HepG2 (cell line): ENCODE data around the gene TRIP6. TPM values are rescaled to one million over a fixed set of nuclear protein-coding genes. Genes with fewer than 3 reads are reported as not detected.
A peak's percentile ranks its signal among the peaks of the same experiment; 100 is the strongest.

Experiments used
- AGO2 ChIP-seq: fragments of 200-400 bp; formaldehyde crosslinking; optimal IDR thresholded peaks from 2 replicates; pipeline ENCODE3; 2017; ENCODE audit warnings: mild to moderate bottlenecking, low read depth, low read length, moderate library complexity
- AHR ChIP-seq: IDR thresholded peaks from 2 replicates; pipeline ENCODE4 v1.6.1; 2018; ENCODE audit warnings: missing genetic modification reagents, missing compliant biosample characterization
- ASH2L ChIP-seq: fragments of 300-600, 200-600 bp; sonication (generic); IDR thresholded peaks from 2 replicates; pipeline ENCODE4 v1.7.0; 2017; ENCODE audit warnings: low read depth, mild to moderate bottlenecking, moderate library complexity, mixed read lengths, low read length; ENCODE audit not compliant: insufficient read length
- CHD2 ChIP-seq: IDR thresholded peaks from 2 replicates; pipeline ENCODE4 v1.6.1; 2011; ENCODE audit warnings: low read depth, low read length, improper control_type of control experiment
- ESRRA ChIP-seq: sonication (generic); formaldehyde crosslinking; IDR thresholded peaks from 2 replicates; pipeline ENCODE4 v1.5.1; 2020; ENCODE audit warnings: mild to moderate bottlenecking, low read depth, missing genetic modification reagents
- GFI1 ChIP-seq: sonication (generic); formaldehyde crosslinking; IDR thresholded peaks from 2 replicates; pipeline ENCODE4 v1.5.0; 2020; ENCODE audit warnings: missing genetic modification reagents, mild to moderate bottlenecking, borderline replicate concordance
- HOXA5 ChIP-seq: sonication (generic); formaldehyde crosslinking; IDR thresholded peaks from 2 replicates; pipeline ENCODE4 v1.4.0; 2020; ENCODE audit warnings: missing genetic modification reagents
- IRX3 ChIP-seq: sonication (generic); formaldehyde crosslinking; IDR thresholded peaks from 2 replicates; pipeline ENCODE4 v1.8.1; 2023; ENCODE audit warnings: mild to moderate bottlenecking, low read depth, missing genetic modification reagents, borderline replicate concordance
- KDM5A ChIP-seq: fragments of 200-600 bp; sonication (generic); IDR thresholded peaks from 2 replicates; pipeline ENCODE4 v1.7.0; 2018; ENCODE audit warnings: antibody characterized with exemption, mild to moderate bottlenecking, low read length, borderline replicate concordance
- NCOA2 ChIP-seq: sonication (generic); formaldehyde crosslinking; IDR thresholded peaks from 2 replicates; pipeline ENCODE4 v1.8.0; 2022; ENCODE audit warnings: inconsistent platforms
- NCOR1 ChIP-seq: fragments of 200-600 bp; sonication (generic); IDR thresholded peaks from 2 replicates; pipeline ENCODE4 v1.7.0; 2017; ENCODE audit warnings: antibody characterized with exemption, low read length, borderline replicate concordance
- RARA ChIP-seq: IDR thresholded peaks from 2 replicates; pipeline ENCODE4 v1.6.1; 2016; ENCODE audit warnings: missing genetic modification reagents, missing compliant biosample characterization
- SRSF9 ChIP-seq: fragments of 200-400 bp; formaldehyde crosslinking; IDR thresholded peaks from 2 replicates; pipeline ENCODE4 v1.6.1; 2018; ENCODE audit warnings: borderline replicate concordance, mild to moderate bottlenecking, low read depth, low read length; ENCODE audit not compliant: insufficient read depth, poor library complexity, severe bottlenecking
- STAT5B ChIP-seq: sonication (generic); formaldehyde crosslinking; IDR thresholded peaks from 2 replicates; pipeline ENCODE4 v1.4.0; 2020; ENCODE audit warnings: missing genetic modification reagents
- ZEB1 ChIP-seq: IDR thresholded peaks from 2 replicates; pipeline ENCODE4 v1.6.1; 2012; ENCODE audit warnings: mild to moderate bottlenecking, low read depth, inconsistent platforms; ENCODE audit not compliant: insufficient replicate concordance
- ZNF558 ChIP-seq: sonication (generic); formaldehyde crosslinking; IDR thresholded peaks from 2 replicates; pipeline ENCODE4 v1.9.0; 2022; ENCODE audit warnings: mild to moderate bottlenecking, missing genetic modification reagents, borderline replicate concordance
- ZNF563 ChIP-seq: sonication (generic); formaldehyde crosslinking; IDR thresholded peaks from 2 replicates; pipeline ENCODE4 v1.8.0; 2022; ENCODE audit warnings: mild to moderate bottlenecking, moderate library complexity, missing genetic modification reagents
- ZNF687 ChIP-seq: sonication (generic); formaldehyde crosslinking; IDR thresholded peaks from 2 replicates; pipeline ENCODE4 v1.5.1; 2020; ENCODE audit warnings: mild to moderate bottlenecking, missing genetic modification reagents, moderate library complexity
- ZNF724P ChIP-seq: sonication (generic); formaldehyde crosslinking; IDR thresholded peaks from 2 replicates; pipeline ENCODE4 v1.8.0; 2022; ENCODE audit warnings: missing genetic modification reagents, borderline replicate concordance
- ZNF879 ChIP-seq: sonication (generic); formaldehyde crosslinking; IDR thresholded peaks from 2 replicates; pipeline ENCODE4 v1.8.1; 2023; ENCODE audit warnings: missing genetic modification reagents
- polyA plus RNA-seq, 8 experiments: library from polyadenylated mRNA; depleted of rRNA in 3 of 8; stranded (reverse) in 7 of 8; unstranded in 1 of 8; fragments of >200 nt; fragmentation: Illumina TruSeq in 4 of 8; extraction: Trizol in 4 of 8; gene quantifications; 2 replicates each; pipeline versions ENCODE4 v1.2.1 to v1.2.3, GENCODE V29; 2011 to 2016; ENCODE audit warnings: low read depth in 4 of 8, missing spikeins in 1 of 8, mixed read lengths in 1 of 8; ENCODE audit not compliant: insufficient read depth in 1 of 8
- total RNA-seq, 5 experiments: library from RNA; depleted of rRNA; stranded (reverse); fragments of >200 nt; fragmentation: Illumina TruSeq; extraction: Trizol; gene quantifications; 2 replicates each; pipeline ENCODE4 v1.2.3, GENCODE V29; 2016; ENCODE audit warnings: low read depth in 1 of 5
- TF ChIP-seq, protein P1 (sequence below): sonication (generic); formaldehyde crosslinking; IDR thresholded peaks from 2 replicates; pipeline ENCODE4 v1.4.0; 2020; ENCODE audit warnings: missing genetic modification reagents, borderline replicate concordance
- TF ChIP-seq, protein P2 (sequence below): IDR thresholded peaks from 2 replicates; pipeline ENCODE4 v1.6.1; 2016; ENCODE audit warnings: mild to moderate bottlenecking

Gene TRIP6
- total and polyA plus RNA-seq, 2 of the 13 experiments (the other 11 are each of a cell fraction or from before 2014, with no cell fraction given): 0.34 to 0.38 TPM

DNA sequence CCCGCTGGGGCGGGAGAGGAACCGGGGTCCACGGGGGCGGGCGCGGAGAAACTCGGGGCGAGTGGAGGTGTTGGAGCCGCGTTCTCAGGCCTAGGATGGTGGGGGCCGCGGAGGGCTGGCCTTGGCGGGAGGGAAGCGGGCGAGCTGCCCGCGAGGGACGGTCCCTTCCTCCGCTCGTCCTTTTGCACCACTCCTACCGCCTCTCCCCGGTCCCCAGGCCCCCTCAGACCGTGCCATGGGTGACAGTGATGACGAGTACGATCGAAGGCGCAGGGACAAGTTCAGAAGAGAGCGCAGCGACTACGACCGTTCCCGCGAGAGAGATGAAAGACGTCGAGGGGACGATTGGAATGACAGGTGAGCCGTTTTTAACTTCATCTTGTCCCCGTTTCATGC lies 8.2 kb downstream of the TRIP6 start (continued):
- 0 out of 2 replicates have a peak, but pooled peaks have one; percentile 11 for TF ChIP-seq ZNF687 (CRISPR knock-in tag)
- peak; percentile 64; the same call in 1 of the 2 replicates for TF ChIP-seq AHR
- peak; percentile 89 for TF ChIP-seq CHD2
- peak; percentile 73 for TF ChIP-seq ASH2L
- TF ChIP-seq ZNF724P (CRISPR knock-in tag): 0 out of 2 replicates have a peak, but pooled peaks have one; percentile 26
- TF ChIP-seq NCOR1: 0 out of 2 replicates have a peak, but pooled peaks have one; percentile 25
- no peak for TF ChIP-seq IRX3 (CRISPR knock-in tag)
- TF ChIP-seq KDM5A: peak; percentile 33; the same call in 1 of the 2 replicates
- TF ChIP-seq, protein P1, sequence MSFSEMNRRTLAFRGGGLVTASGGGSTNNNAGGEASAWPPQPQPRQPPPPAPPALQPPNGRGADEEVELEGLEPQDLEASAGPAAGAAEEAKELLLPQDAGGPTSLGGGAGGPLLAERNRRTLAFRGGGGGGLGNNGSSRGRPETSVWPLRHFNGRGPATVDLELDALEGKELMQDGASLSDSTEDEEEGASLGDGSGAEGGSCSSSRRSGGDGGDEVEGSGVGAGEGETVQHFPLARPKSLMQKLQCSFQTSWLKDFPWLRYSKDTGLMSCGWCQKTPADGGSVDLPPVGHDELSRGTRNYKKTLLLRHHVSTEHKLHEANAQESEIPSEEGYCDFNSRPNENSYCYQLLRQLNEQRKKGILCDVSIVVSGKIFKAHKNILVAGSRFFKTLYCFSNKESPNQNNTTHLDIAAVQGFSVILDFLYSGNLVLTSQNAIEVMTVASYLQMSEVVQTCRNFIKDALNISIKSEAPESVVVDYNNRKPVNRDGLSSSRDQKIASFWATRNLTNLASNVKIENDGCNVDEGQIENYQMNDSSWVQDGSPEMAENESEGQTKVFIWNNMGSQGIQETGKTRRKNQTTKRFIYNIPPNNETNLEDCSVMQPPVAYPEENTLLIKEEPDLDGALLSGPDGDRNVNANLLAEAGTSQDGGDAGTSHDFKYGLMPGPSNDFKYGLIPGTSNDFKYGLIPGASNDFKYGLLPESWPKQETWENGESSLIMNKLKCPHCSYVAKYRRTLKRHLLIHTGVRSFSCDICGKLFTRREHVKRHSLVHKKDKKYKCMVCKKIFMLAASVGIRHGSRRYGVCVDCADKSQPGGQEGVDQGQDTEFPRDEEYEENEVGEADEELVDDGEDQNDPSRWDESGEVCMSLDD (CRISPR knock-in tag): 0 out of 2 replicates have a peak, but pooled peaks have one; percentile 10
- TF ChIP-seq, protein P2, sequence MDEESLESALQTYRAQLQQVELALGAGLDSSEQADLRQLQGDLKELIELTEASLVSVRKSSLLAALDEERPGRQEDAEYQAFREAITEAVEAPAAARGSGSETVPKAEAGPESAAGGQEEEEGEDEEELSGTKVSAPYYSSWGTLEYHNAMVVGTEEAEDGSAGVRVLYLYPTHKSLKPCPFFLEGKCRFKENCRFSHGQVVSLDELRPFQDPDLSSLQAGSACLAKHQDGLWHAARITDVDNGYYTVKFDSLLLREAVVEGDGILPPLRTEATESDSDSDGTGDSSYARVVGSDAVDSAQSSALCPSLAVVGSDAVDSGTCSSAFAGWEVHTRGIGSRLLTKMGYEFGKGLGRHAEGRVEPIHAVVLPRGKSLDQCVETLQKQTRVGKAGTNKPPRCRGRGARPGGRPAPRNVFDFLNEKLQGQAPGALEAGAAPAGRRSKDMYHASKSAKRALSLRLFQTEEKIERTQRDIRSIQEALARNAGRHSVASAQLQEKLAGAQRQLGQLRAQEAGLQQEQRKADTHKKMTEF (CRISPR knock-in tag): 0 out of 2 replicates have a peak, but pooled peaks have one; percentile 0
- TF ChIP-seq ZNF558 (CRISPR knock-in tag): peak; percentile 26; the same call in 1 of the 2 replicates
- peak; percentile 10; the same call in 1 of the 2 replicates for TF ChIP-seq ZNF563 (CRISPR knock-in tag)
- no peak for TF ChIP-seq ZEB1
- peak; percentile 16; the same call in 1 of the 2 replicates for TF ChIP-seq GFI1 (CRISPR knock-in tag)
- no peak for TF ChIP-seq NCOA2 (CRISPR knock-in tag)
- TF ChIP-seq ZNF879 (CRISPR knock-in tag): 0 out of 2 replicates have a peak, but pooled peaks have one; percentile 14
- no peak for TF ChIP-seq HOXA5
- no peak for TF ChIP-seq SRSF9
- no peak; the same call in 1 of the 2 replicates for TF ChIP-seq STAT5B (CRISPR knock-in tag)
- TF ChIP-seq ESRRA (CRISPR knock-in tag): no peak
- peak; percentile 12 for TF ChIP-seq AGO2
- TF ChIP-seq RARA (CRISPR knock-in tag): 0 out of 2 replicates have a peak, but pooled peaks have one; percentile 15
